Activated CD8-positive, alpha-beta T cell treated with anti-CD3 and anti-CD28 coated beads for 36 hours (primary cell): ENCODE results near the gene APBB1IP. TPM values are rescaled to one million over a fixed set of nuclear protein-coding genes. Genes with fewer than 3 reads are reported as not detected.

ENCODE experiments used
- ATAC-seq: fragments of 200-7000 bp; cut with Tn5 transposase; one replicate; pipeline ENCODE4 v1.10.0; 2021; ENCODE audit warnings: mild to moderate bottlenecking, moderate library complexity
- CTCF ChIA-PET: fragments of 350-600 bp; sonication (Branson Sonifier 250); formaldehyde crosslinking; loops from one replicate; lab custom pipeline; 2021; ENCODE audit warnings: antibody characterized with exemption; lab: Charles Lee
- POLR2A ChIA-PET: fragments of 350-600 bp; sonication (Branson Sonifier 250); formaldehyde crosslinking; loops from one replicate; lab custom pipeline; 2021; ENCODE audit warnings: antibody characterized with exemption; lab: Charles Lee
- DNase-seq: peaks from one replicate; pipeline ENCODE4 v3.0.0-alpha.2; 2020
- H3K27ac Mint-ChIP-seq: one replicate; pipeline ENCODE4 v1.8.0; 2021; ENCODE audit warnings: mild to moderate bottlenecking, mixed read lengths
- H3K27me3 Mint-ChIP-seq: one replicate; pipeline ENCODE4 v1.8.0; 2021; ENCODE audit warnings: mixed read lengths
- H3K36me3 Mint-ChIP-seq: one replicate; pipeline ENCODE4 v1.8.0; 2021; ENCODE audit warnings: low read depth, mixed read lengths
- H3K4me1 Mint-ChIP-seq: one replicate; pipeline ENCODE4 v1.8.0; 2021; ENCODE audit warnings: low read depth, mixed read lengths
- H3K4me3 Mint-ChIP-seq: one replicate; pipeline ENCODE4 v1.8.0; 2021; ENCODE audit warnings: mild to moderate bottlenecking, moderate library complexity, mixed read lengths
- H3K9me3 Mint-ChIP-seq: one replicate; pipeline ENCODE4 v1.8.0; 2021; ENCODE audit warnings: mixed read lengths
- intact Hi-C: fragments of 100-400 bp; cut with micrococcal nuclease; formaldehyde crosslinking; loops from one replicate; pipeline ENCODE4 v1.10.0; 2022
- total RNA-seq, 2 experiments: library from RNA; stranded (reverse); gene quantifications; one replicate each; pipeline ENCODE4 v1.2.3, GENCODE V29; 2021
- TF ChIP-seq, protein P1 (sequence below): fragments of 200-600 bp; IDR thresholded peaks from one replicate; pipeline ENCODE4 v1.8.0; 2022; ENCODE audit warnings: antibody characterized with exemption, mild to moderate bottlenecking

APBB1IP gene
- total RNA-seq, 2 experiments from 2014 or later = 61.9 to 64.8 TPM

DNA sequence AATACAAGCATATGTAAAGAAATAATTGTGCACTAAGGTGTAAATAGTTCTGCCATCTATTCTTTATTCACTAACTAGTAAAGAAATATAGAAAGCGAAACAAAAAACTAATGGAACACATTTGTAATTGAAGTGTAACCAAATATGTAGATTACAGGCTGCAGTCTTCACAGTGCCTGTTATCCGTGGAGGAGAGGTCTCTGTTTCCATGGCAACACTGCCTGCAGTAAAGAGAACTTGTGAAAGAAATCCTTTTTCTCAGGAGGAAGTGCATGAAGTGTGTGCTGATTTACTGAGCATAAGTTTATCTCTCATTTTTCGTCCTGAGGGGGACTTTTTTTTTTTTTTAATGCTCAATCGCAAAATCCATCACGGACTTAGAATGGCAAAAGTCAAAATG lies 102.5 kb downstream of the APBB1IP start:
- H3K4me1 Mint-ChIP-seq = peaks cover 39% of the 10 kb centered on the region
- intact Hi-C loops = no loop called here
- H3K36me3 Mint-ChIP-seq = peaks cover 43% of the 10 kb centered on the region
- TF ChIP-seq, protein P1, sequence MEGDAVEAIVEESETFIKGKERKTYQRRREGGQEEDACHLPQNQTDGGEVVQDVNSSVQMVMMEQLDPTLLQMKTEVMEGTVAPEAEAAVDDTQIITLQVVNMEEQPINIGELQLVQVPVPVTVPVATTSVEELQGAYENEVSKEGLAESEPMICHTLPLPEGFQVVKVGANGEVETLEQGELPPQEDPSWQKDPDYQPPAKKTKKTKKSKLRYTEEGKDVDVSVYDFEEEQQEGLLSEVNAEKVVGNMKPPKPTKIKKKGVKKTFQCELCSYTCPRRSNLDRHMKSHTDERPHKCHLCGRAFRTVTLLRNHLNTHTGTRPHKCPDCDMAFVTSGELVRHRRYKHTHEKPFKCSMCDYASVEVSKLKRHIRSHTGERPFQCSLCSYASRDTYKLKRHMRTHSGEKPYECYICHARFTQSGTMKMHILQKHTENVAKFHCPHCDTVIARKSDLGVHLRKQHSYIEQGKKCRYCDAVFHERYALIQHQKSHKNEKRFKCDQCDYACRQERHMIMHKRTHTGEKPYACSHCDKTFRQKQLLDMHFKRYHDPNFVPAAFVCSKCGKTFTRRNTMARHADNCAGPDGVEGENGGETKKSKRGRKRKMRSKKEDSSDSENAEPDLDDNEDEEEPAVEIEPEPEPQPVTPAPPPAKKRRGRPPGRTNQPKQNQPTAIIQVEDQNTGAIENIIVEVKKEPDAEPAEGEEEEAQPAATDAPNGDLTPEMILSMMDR = no peak
- no peaks in the 10 kb centered on the region for H3K27me3 Mint-ChIP-seq
- H3K9me3 Mint-ChIP-seq = no peaks in the 10 kb centered on the region
- no peak overlapping the region for H3K4me3 Mint-ChIP-seq
- H3K27ac Mint-ChIP-seq = peak overlapping the region; percentile 25
- DNase-seq (peak; percentile 27), ATAC-seq (peak; percentile 55)
- ChIA-PET CTCF (interaction anchor here (1.4 kb wide), 1 partner anchor 12 kb away, joined by 4 read pairs; no protein-coding TSS in a partner anchor), POLR2A (no interaction called here)

GRCh38 chr10:26543567-26544306 lies 105.6 kb downstream of the APBB1IP start:
- POLR2A ChIA-PET = no interaction called here
- peak overlapping the region; percentile 88 for H3K27ac Mint-ChIP-seq
- peaks cover 62% of the 10 kb centered on the region for H3K36me3 Mint-ChIP-seq
- intact Hi-C loops = no loop called here
- no peak overlapping the region for H3K4me3 Mint-ChIP-seq
- peaks cover 7% of the 10 kb centered on the region for H3K9me3 Mint-ChIP-seq
- DNase-seq (peak; percentile 40), ATAC-seq (peak; percentile 84)
- H3K4me1 Mint-ChIP-seq = peaks cover 42% of the 10 kb centered on the region
- CTCF ChIA-PET = no interaction called here
- no peaks in the 10 kb centered on the region for H3K27me3 Mint-ChIP-seq
- TF ChIP-seq, protein P1 = no peak

- CTCF ChIA-PET = no interaction called here
- TF ChIP-seq, protein P1 = no peak
- H3K27ac Mint-ChIP-seq = peak overlapping the region; percentile 88
These were observed 106.8 kb downstream of the APBB1IP start for GRCh38 chr10:26544932-26545331.

GRCh38 chr10:26550774-26551526 lies 112.8 kb downstream of the APBB1IP start:
- Mint-ChIP-seq H3K36me3 (peaks cover 79% of the 10 kb centered on the region), H3K27ac (peak overlapping the region; percentile 37), H3K4me1 (peaks cover 16% of the 10 kb centered on the region), H3K27me3 (no peaks in the 10 kb centered on the region), H3K4me3 (no peak overlapping the region), H3K9me3 (peaks cover 15% of the 10 kb centered on the region)
- POLR2A ChIA-PET = no interaction called here
- ATAC-seq (no peak), DNase-seq (no peak)
- CTCF ChIA-PET = interaction anchor here (0.6 to 1.2 kb wide), 2 partner anchors 11 to 215 kb away, joined by 3 to 4 read pairs; no protein-coding TSS in a partner anchor
- TF ChIP-seq, protein P1 = no peak
- intact Hi-C loops = no loop called here

More at GRCh38 chr10:26544932-26545331, 106.8 kb downstream of the APBB1IP start:
- intact Hi-C loops = no loop called here
- Mint-ChIP-seq H3K36me3 (peaks cover 71% of the 10 kb centered on the region), H3K4me3 (no peak overlapping the region), H3K27me3 (no peaks in the 10 kb centered on the region), H3K4me1 (peaks cover 43% of the 10 kb centered on the region), H3K9me3 (peaks cover 11% of the 10 kb centered on the region)
- POLR2A ChIA-PET = no interaction called here
- DNase-seq = no peak
- no peak for ATAC-seq
